ENCODE data around the gene TAS2R7. TPM values are rescaled to one million over a fixed set of nuclear protein-coding genes. Genes with fewer than 3 reads are reported as not detected.

The TAS2R7 gene
- not detected in 2 replicates for total RNA-seq (ENCODE audit: low replicate concordance)

GRCh38 chr12:10802587-10802986, at the start of gene TAS2R7:
TSS of gene TAS2R7 (minus strand) at chr12:10802627. CDS start at chr12:10802570, 57 bp downstream.

GRCh38 chr12:10849425-10849878, 47.0 kb upstream of the TAS2R7 start, which contains the start of gene PRR4:
TSS of gene PRR4 (minus strand) at chr12:10849475. CDS start at chr12:10849437, 38 bp downstream.

GRCh38 chr12:10826258-10826657, 23.8 kb upstream of the TAS2R7 start, which contains the start of gene TAS2R10:
TSS of gene TAS2R10 (minus strand) at chr12:10826358. CDS start at chr12:10826269, 89 bp downstream.

GRCh38 chr12:10810068-10810467, 7.6 kb upstream of the TAS2R7 start, which contains the start of gene TAS2R9:
TSS of gene TAS2R9 (minus strand) at chr12:10810168. CDS start at chr12:10810075, 93 bp downstream.

GRCh38 chr12:10807186-10807585, 4.8 kb upstream of the TAS2R7 start, which contains the start of gene TAS2R8:
TSS of gene TAS2R8 (minus strand) at chr12:10807286. CDS start at chr12:10806980, 306 bp downstream.

Other genes starting within 250 kb of the TAS2R7 start
- gene MAGOHB, start 189.0 kb downstream of the TAS2R7 start, total RNA-seq (ENCODE audit: low replicate concordance): 18.8 and 26.8 TPM in 2 replicates
- gene STYK1, start 128.6 kb downstream of the TAS2R7 start, total RNA-seq (ENCODE audit: low replicate concordance): 0.15 and 0.82 TPM in 2 replicates
- gene YBX3, start 79.3 kb downstream of the TAS2R7 start, total RNA-seq (ENCODE audit: low replicate concordance): 62.0 and 134 TPM in 2 replicates
- not detected in 2 replicates for gene TAS2R8, start 4.7 kb upstream of the TAS2R7 start, total RNA-seq (ENCODE audit: low replicate concordance)
- gene TAS2R9, start 7.5 kb upstream of the TAS2R7 start, total RNA-seq (ENCODE audit: low replicate concordance): not detected in 2 replicates
- 0.23 and 0.53 TPM in 2 replicates for gene TAS2R10, start 23.7 kb upstream of the TAS2R7 start, total RNA-seq (ENCODE audit: low replicate concordance)
- gene PRR4, start 46.8 kb upstream of the TAS2R7 start, total RNA-seq (ENCODE audit: low replicate concordance): 0.47 and 0.53 TPM in 2 replicates
- 9.3 and 20.0 TPM in 2 replicates for gene PRH1, start 81.6 kb upstream of the TAS2R7 start, total RNA-seq (ENCODE audit: low replicate concordance)
- gene TAS2R13, start 106.9 kb upstream of the TAS2R7 start, total RNA-seq (ENCODE audit: low replicate concordance): 0.70 and 1.1 TPM in 2 replicates
- gene PRH2, start 126.6 kb upstream of the TAS2R7 start, total RNA-seq (ENCODE audit: low replicate concordance): not detected in 2 replicates
- gene TAS2R14, start 136.6 kb upstream of the TAS2R7 start, total RNA-seq (ENCODE audit: low replicate concordance): 1.6 and 2.5 TPM in 2 replicates
- gene TAS2R50, start 184.3 kb upstream of the TAS2R7 start, total RNA-seq (ENCODE audit: low replicate concordance): 1.3 and 1.8 TPM in 2 replicates
- 1.9 and 2.3 TPM in 2 replicates for gene TAS2R20, start 195.7 kb upstream of the TAS2R7 start, total RNA-seq (ENCODE audit: low replicate concordance)
- 4.1 and 4.3 TPM in 2 replicates for gene TAS2R19, start 220.0 kb upstream of the TAS2R7 start, total RNA-seq (ENCODE audit: low replicate concordance)
- gene TAS2R31, start 228.8 kb upstream of the TAS2R7 start, total RNA-seq (ENCODE audit: low replicate concordance): 1.2 and 2.3 TPM in 2 replicates